OCI-LY1 (cell line): ENCODE results near the gene LARP4B.

Experiments used
- H2AFZ ChIP-seq: fragments of 200-600 bp; sonication (generic), shearing (Covaris generic); 2 replicates; pipeline ENCODE4 v1.6.0; 2014; ENCODE audit warnings: antibody characterized with exemption, mild to moderate bottlenecking, low read length
- H3F3A ChIP-seq: fragments of 200-600 bp; sonication (generic), shearing (Covaris generic); 2 replicates; pipeline ENCODE4 v1.6.0; 2014; ENCODE audit warnings: mild to moderate bottlenecking, antibody characterized with exemption, low read length, moderate library complexity; ENCODE audit not compliant: insufficient read depth
- H3K27ac ChIP-seq: fragments of 200-600 bp; sonication (generic); 2 replicates; pipeline ENCODE4 v1.5.1; 2014; ENCODE audit warnings: low read length, mixed run types, mild to moderate bottlenecking, low read depth; ENCODE audit not compliant: poor library complexity, severe bottlenecking
- H3K27me3 ChIP-seq: fragments of 200-600 bp; sonication (generic); 2 replicates; pipeline ENCODE4 v1.6.0; 2014; ENCODE audit warnings: antibody characterized with exemption, mild to moderate bottlenecking, low read length, moderate library complexity; ENCODE audit not compliant: insufficient read depth
- H3K36me3 ChIP-seq: fragments of 200-600 bp; sonication (generic); 2 replicates; pipeline ENCODE4 v1.6.1; 2014; ENCODE audit warnings: mild to moderate bottlenecking, antibody characterized with exemption, low read length, moderate library complexity, mixed read lengths; ENCODE audit not compliant: insufficient read depth
- H3K4me1 ChIP-seq: fragments of 200-600 bp; sonication (generic); 2 replicates; pipeline ENCODE4 v1.5.1; 2014; ENCODE audit warnings: mild to moderate bottlenecking, low read length, moderate library complexity; ENCODE audit not compliant: insufficient read depth, severe bottlenecking
- H3K4me2 ChIP-seq: fragments of 200-600 bp; sonication (generic), shearing (Covaris generic); 2 replicates; pipeline ENCODE4 v1.6.1; 2014; ENCODE audit warnings: low read length
- H3K4me3 ChIP-seq: fragments of 200-600 bp; sonication (generic); 2 replicates; pipeline ENCODE4 v1.5.1; 2014; ENCODE audit warnings: low read length, low read depth, mild to moderate bottlenecking, mixed read lengths; ENCODE audit not compliant: poor library complexity, severe bottlenecking
- H3K79me2 ChIP-seq: fragments of 200-600 bp; shearing (Covaris generic); 2 replicates; pipeline ENCODE4 v1.6.1; 2016; ENCODE audit warnings: mixed run types, low read length, mixed read lengths; ENCODE audit not compliant: insufficient read depth
- H3K9ac ChIP-seq: fragments of 200-600 bp; sonication (generic), shearing (Covaris generic); 2 replicates; pipeline ENCODE4 v1.6.1; 2014; ENCODE audit warnings: mild to moderate bottlenecking, low read length, mixed read lengths
- H3K9me2 ChIP-seq: fragments of 200-600 bp; sonication (generic), shearing (Covaris generic); 2 replicates; pipeline ENCODE4 v1.6.1; 2014; ENCODE audit warnings: low read depth, mild to moderate bottlenecking, low read length, mixed read lengths
- H3K9me3 ChIP-seq: fragments of 200-600 bp; shearing (Covaris generic); 2 replicates; pipeline ENCODE4 v1.6.1; 2014; ENCODE audit warnings: low read length, mixed read lengths
- H4K20me1 ChIP-seq: fragments of 200-600 bp; sonication (generic), shearing (Covaris generic); 2 replicates; pipeline ENCODE4 v1.6.0; 2016; ENCODE audit warnings: mild to moderate bottlenecking, low read length; ENCODE audit not compliant: insufficient read depth
- CTCF ChIP-seq: fragments of 200-600 bp; sonication (generic), shearing (Covaris generic); IDR thresholded peaks from 2 replicates; pipeline ENCODE4 v1.5.1; 2017; ENCODE audit warnings: mild to moderate bottlenecking, antibody characterized with exemption, low read length, moderate library complexity, mixed read lengths
- EZH2 ChIP-seq: fragments of 200-600 bp; sonication (generic), shearing (Covaris generic); IDR thresholded peaks from 2 replicates; pipeline ENCODE4 v1.8.0; 2017; ENCODE audit warnings: borderline replicate concordance, mixed run types, mild to moderate bottlenecking, antibody characterized with exemption, low read length, moderate library complexity, mixed read lengths

LARP4B gene

GRCh38 chr10:931326-932318 lies at the start of gene LARP4B:
TSS of gene LARP4B (minus strand) at chr10:931705. CDS start at chr10:885721, 45,984 bp downstream.
- TF ChIP-seq CTCF (no peak), EZH2 (no peak)
- Histone ChIP-seq H3K79me2 (peaks cover 41% of the 10 kb centered on the region), H3K9ac (peak within 1 kb of the TSS; percentile 93), H3K27me3 (no peaks in the 10 kb centered on the region), H3K9me3 (no peaks in the 10 kb centered on the region), H3K9me2 (no peaks in the 10 kb centered on the region), H3K4me1 (peaks cover 49% of the 10 kb centered on the region), H3K4me2 (peak within 1 kb of the TSS; percentile 99), H3K36me3 (peaks cover 12% of the 10 kb centered on the region; the same call in 1 of the 2 replicates), H3K27ac (peak within 1 kb of the TSS; percentile 60), H3K4me3 (peak within 1 kb of the TSS; percentile 90), H3F3A (0 out of 2 replicates have a peak, but pooled peaks cover 6% of the 10 kb centered on the region), H2AFZ (no peak within 1 kb of the TSS), H4K20me1 (no peaks in the 10 kb centered on the region)

GRCh38 chr10:980468-981093 lies 49.1 kb upstream of the LARP4B start:
- Histone ChIP-seq H3K4me2 (no peak overlapping the region), H4K20me1 (no peaks in the 10 kb centered on the region), H2AFZ (no peak overlapping the region), H3K27me3 (no peaks in the 10 kb centered on the region), H3K27ac (no peak overlapping the region), H3K4me3 (no peak overlapping the region), H3K9ac (no peak overlapping the region), H3K9me2 (no peaks in the 10 kb centered on the region), H3F3A (no peaks in the 10 kb centered on the region), H3K4me1 (no peaks in the 10 kb centered on the region), H3K36me3 (peaks cover 8% of the 10 kb centered on the region; the same call in 1 of the 2 replicates), H3K79me2 (no peaks in the 10 kb centered on the region), H3K9me3 (peaks cover 19% of the 10 kb centered on the region)
- no peak for TF ChIP-seq EZH2
- TF ChIP-seq CTCF, result no peak

GRCh38 chr10:978826-979421 lies 47.4 kb upstream of the LARP4B start:
- Histone ChIP-seq H3K27me3 (no peaks in the 10 kb centered on the region), H3K9ac (no peak overlapping the region), H3K79me2 (no peaks in the 10 kb centered on the region), H3K4me1 (peaks cover 6% of the 10 kb centered on the region), H3K4me3 (no peak overlapping the region), H4K20me1 (no peaks in the 10 kb centered on the region), H3K27ac (no peak overlapping the region), H3K9me3 (peaks cover 19% of the 10 kb centered on the region), H3K36me3 (peaks cover 4% of the 10 kb centered on the region; the same call in 1 of the 2 replicates), H3K4me2 (no peak overlapping the region), H2AFZ (no peak overlapping the region), H3F3A (no peaks in the 10 kb centered on the region), H3K9me2 (no peaks in the 10 kb centered on the region)
- no peak for TF ChIP-seq EZH2
- no peak for TF ChIP-seq CTCF
